GM19467 (cell line): Measurements from ENCODE around the gene PRKAG2.

Experiments
- ATAC-seq: cut with Tn5 transposase; IDR thresholded peaks from one replicate; pipeline ENCODE4 v1.9.1; 2021; ENCODE audit warnings: mild to moderate bottlenecking, moderate library complexity; ENCODE audit not compliant: unreplicated experiment

The PRKAG2 gene

DNA sequence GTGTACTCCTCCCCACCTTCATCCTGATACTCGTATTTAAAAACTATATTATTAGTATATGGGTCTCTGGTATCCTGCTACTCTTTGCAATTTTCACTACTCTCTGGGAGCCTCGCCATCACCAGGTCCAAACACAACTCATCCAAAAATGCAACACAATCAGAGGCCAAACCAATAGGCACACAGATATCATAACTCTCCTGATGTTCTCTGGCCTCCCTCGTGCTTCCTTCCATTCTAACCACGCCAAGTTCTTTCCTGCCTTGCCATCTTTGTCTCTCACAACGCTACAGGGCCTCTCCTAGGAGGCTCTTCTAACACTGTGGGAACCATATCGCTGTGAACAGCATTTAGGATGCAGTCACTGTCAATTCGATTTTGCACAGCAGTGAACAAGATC, 364.6 kb downstream of the PRKAG2 start:
- no peak for ATAC-seq

DNA sequence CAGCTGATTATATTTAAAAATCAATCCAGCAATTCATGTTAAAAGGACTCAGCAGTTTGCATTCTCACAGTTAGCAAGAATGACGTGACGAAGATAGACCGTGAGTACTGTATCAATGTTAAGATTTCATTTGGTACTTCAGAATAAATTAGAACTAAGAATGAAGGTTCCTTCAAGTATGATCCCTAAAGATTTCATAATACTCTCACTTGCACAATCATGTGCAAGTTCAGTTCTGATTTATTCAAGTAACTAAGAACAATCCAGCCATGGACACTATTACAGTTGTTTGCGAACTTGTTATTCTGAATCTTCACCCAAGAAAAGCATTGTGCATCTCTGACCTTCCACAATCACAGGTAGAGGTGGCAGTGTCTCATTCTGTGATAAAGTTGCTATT, 365.0 kb downstream of the PRKAG2 start:
- no peak for ATAC-seq

DNA sequence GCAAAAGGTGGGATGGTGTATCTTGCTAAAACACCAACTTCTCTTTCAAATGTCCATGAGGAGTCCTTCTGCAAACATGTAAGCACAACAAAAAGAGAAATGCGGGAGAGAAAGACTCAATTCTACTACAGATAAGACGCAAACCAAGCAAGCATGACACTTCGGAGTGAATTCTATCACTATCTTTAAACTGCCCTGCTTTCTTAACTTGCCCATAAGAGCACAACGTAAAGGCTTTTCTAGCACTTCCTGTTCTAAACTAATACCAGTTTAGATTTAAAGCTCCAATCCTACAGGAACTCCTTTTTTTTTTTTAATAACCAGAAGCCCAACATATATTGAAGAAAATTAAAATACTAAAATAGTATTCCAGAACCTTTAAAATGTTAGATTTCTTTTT, 365.6 kb downstream of the PRKAG2 start:
- ATAC-seq: no peak

DNA sequence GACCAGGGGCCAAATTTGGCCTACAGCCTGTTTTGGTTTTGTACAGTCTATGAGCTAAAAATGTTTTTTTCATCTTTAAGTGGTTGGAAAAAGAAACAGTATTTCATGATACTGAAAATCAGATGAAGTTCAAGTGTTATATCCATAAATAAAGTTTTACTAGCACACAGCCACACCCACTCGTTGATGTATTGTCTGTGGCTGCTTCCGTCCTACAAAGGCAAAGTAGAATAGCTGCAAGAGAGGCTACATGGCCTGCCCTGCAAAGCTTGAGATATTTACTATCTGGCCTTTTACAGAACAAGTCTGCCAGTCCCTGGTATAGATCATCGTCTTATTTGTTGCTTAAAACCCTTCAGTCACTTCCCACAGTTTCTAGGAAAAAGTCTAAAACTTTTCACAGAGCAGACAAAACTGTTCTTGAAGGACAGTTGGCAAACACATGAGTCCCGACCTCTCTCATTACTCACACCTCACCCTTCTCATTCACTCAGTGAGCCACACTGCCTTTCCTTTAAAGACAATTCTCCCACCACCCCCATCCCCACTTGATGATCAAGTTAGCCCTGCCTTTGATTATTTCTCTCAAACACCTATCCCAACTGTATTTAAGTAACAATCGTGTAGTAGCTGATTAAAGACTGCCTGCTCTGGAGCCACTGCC, 367.1 kb downstream of the PRKAG2 start:
- ATAC-seq: no peak

DNA sequence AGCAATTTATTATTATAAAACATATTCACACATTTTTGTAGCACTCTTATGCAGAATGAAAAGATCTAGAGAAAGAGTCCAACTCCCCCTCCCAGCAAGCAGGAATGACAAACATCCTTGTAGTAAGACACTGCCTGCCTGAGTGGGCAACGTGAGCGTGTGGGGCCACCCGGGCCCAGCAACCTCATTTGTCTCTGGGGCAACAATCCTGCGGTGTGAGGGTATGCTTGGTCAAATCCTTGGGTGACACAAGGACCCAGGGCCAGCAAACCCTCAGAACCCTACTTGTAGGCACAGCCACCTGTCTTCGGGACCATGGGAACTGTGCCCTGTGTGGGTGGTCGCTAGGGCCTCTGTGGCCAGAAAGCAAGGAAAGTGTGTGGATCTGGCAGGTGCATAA, 367.9 kb downstream of the PRKAG2 start:
- ATAC-seq: no peak

DNA sequence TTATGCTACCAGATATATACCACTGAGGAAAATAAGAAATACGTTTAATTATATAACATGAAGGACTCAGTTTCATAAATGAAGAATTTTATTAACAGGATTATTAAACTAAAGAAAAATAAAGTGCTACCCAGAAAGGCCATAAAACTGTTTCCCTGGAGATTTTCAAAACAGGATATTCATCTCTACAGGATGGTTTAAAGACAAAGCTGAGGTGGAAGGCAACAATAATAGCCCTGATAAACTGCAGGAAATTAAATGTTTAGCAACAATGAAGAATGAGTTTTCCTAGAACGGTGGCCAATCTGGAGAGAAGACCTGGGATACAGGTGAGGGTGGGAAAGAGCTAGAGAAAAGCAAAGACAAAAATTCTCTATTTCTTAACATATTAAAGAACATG, 369.1 kb downstream of the PRKAG2 start:
- no peak for ATAC-seq

DNA sequence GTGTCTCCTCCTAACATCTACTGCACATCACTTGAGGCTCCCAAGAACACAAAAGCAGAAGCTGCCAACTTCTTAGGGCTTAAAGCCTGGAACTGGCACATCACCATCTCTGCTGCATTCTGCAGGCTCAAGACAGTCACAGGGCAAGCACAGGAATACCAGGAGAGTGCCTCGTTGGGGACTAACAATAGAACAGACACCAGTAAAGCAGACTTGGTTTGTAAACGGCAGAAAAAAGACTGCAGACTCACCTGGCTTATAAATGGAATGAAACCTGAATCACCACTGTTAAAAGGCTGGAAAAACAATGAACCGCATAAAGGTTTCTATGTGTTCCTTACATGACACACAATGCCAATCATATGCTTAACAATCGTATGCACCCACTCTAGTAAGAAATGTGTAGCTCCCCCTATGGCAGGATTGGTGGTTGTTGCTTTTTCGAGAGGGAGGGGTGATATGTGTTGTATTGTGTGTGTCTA, 370.0 kb downstream of the PRKAG2 start:
- ATAC-seq: no peak
